Hepatocyte (in vitro differentiated cells): ENCODE results near the gene MTG2. TPM values are rescaled to one million over a fixed set of nuclear protein-coding genes. Genes with fewer than 3 reads are reported as not detected.

Experiments used
- DNase-seq: peaks from one replicate; pipeline ENCODE4 v3.0.0-alpha.2; 2016; ENCODE audit warnings: low spot score
- H2AFZ ChIP-seq: fragments of 200-600 bp; sonication (generic); 2 replicates; pipeline ENCODE4 v1.6.0; 2016; ENCODE audit warnings: antibody characterized with exemption, mild to moderate bottlenecking
- H3K27ac ChIP-seq: fragments of 200-600 bp; sonication (generic); 2 replicates; pipeline ENCODE4 v1.5.1; 2016; ENCODE audit warnings: mild to moderate bottlenecking
- H3K27me3 ChIP-seq: fragments of 200-600 bp; sonication (generic); 2 replicates; pipeline ENCODE4 v1.6.1; 2016
- H3K36me3 ChIP-seq: fragments of 200-600 bp; sonication (generic); replicated peaks from 2 replicates; pipeline ENCODE4 v1.5.1; 2016; ENCODE audit warnings: low read depth; ENCODE audit not compliant: insufficient read depth
- H3K4me1 ChIP-seq: fragments of 200-600 bp; sonication (generic); 2 replicates; pipeline ENCODE4 v1.5.1; 2016; ENCODE audit warnings: mild to moderate bottlenecking, moderate library complexity; ENCODE audit not compliant: insufficient read depth
- H3K4me2 ChIP-seq: fragments of 200-600 bp; sonication (generic); 2 replicates; pipeline ENCODE4 v1.6.0; 2016
- H3K4me3 ChIP-seq: fragments of 200-600 bp; sonication (generic); 2 replicates; pipeline ENCODE4 v1.5.1; 2016; ENCODE audit warnings: mild to moderate bottlenecking
- H3K79me2 ChIP-seq: fragments of 200-600 bp; sonication (generic); 2 replicates; pipeline ENCODE4 v1.6.0; 2017; ENCODE audit warnings: mild to moderate bottlenecking
- H3K9me2 ChIP-seq: fragments of 200-600 bp; sonication (generic); replicated peaks from 2 replicates; pipeline ENCODE4 v1.6.0; 2017; ENCODE audit warnings: mild to moderate bottlenecking; ENCODE audit not compliant: insufficient read depth
- H3K9me3 ChIP-seq: fragments of 200-600 bp; sonication (generic); 2 replicates; pipeline ENCODE4 v1.5.1; 2016; ENCODE audit warnings: low read depth, mild to moderate bottlenecking
- H4K20me1 ChIP-seq: fragments of 200-600 bp; sonication (generic); 2 replicates; pipeline ENCODE4 v1.6.0; 2016; ENCODE audit warnings: mild to moderate bottlenecking; ENCODE audit not compliant: insufficient read depth, poor library complexity, severe bottlenecking
- CTCF ChIP-seq: fragments of 200-600 bp; sonication (generic); IDR thresholded peaks from 2 replicates; pipeline ENCODE4 v1.5.1; 2016; ENCODE audit warnings: antibody characterized with exemption, mild to moderate bottlenecking; ENCODE audit not compliant: poor library complexity
- EZH2 ChIP-seq: fragments of 200-600 bp; sonication (generic); IDR thresholded peaks from 2 replicates; pipeline ENCODE4 v1.6.1; 2016; ENCODE audit warnings: antibody characterized with exemption, mild to moderate bottlenecking, borderline replicate concordance
- EZH2phosphoT487 ChIP-seq: fragments of 200-600 bp; sonication (generic); IDR thresholded peaks from one replicate; pipeline ENCODE4 v1.6.1; 2018; ENCODE audit warnings: antibody characterized with exemption, mild to moderate bottlenecking, low read depth, moderate library complexity; ENCODE audit not compliant: unreplicated experiment, severe bottlenecking
- WGBS: methylation state at CpG from one replicate; pipeline ENCODE4 v1.1.6; 2016; ENCODE audit warnings: low lambda C conversion rate; ENCODE audit errors: missing lambda C conversion rate; 5-methylcytosine and 5-hydroxymethylcytosine counted together
- polyA plus RNA-seq: library from polyadenylated mRNA; unstranded; fragments of >200 nt; fragmentation: Nextera tagmentation; extraction: Ambion mirVana; gene quantifications from 2 replicates; pipeline ENCODE4 v1.2.1, GENCODE V29; 2016
- total RNA-seq: library from RNA; depleted of rRNA; stranded (reverse); fragments of >200 nt; gene quantifications from 2 replicates; pipeline ENCODE4 v1.2.3, GENCODE V29; 2014

MTG2 gene
- total and polyA plus RNA-seq, 2 experiments from 2014 or later = 18.4 to 26.7 TPM

- H3K27ac ChIP-seq = no peak overlapping the region
- H3K4me2 ChIP-seq = no peak overlapping the region
- H2AFZ ChIP-seq = no peak overlapping the region
These were observed 45.4 kb downstream of the MTG2 start for GRCh38 chr20:62227977-62228958.

DNA sequence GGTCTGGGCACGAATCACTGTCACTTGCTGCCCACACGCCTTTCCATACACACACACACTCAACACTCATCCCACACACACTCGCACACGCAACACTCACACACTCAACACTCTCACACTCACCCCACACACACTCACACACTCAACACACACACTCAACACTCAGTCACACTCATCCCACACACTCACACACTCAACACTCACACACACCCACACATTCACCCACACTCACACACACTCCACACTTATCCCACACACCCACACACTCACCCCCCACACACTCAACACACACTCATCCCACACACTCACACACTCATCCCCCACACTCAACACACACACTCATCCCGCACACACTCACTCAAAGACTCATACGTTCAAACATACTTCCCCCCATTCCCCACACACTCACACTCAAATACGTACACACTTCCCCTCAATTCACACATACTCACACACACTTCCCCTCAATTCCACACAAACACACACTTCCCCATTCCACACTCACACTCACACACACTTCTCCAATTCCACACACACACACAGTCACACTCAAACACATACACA lies 46.2 kb downstream of the MTG2 start:
- H3K9me3 ChIP-seq = no peaks in the 10 kb centered on the region
- no peaks in the 10 kb centered on the region for H3K36me3 ChIP-seq
- H4K20me1 ChIP-seq = no peaks in the 10 kb centered on the region
- no peak overlapping the region for H2AFZ ChIP-seq
- DNase-seq = no peak
- H3K4me3 ChIP-seq = no peak overlapping the region
- 88% methylated on average over 7 of the region's 7 CpGs for WGBS
- H3K27me3 ChIP-seq = peaks cover 10% of the 10 kb centered on the region
- no peaks in the 10 kb centered on the region for H3K79me2 ChIP-seq
- no peak overlapping the region for H3K4me2 ChIP-seq
- no peaks in the 10 kb centered on the region for H3K9me2 ChIP-seq
- TF ChIP-seq EZH2 (no peak), EZH2phosphoT487 (no peak), CTCF (no peak)
- no peaks in the 10 kb centered on the region for H3K4me1 ChIP-seq
- H3K27ac ChIP-seq = no peak overlapping the region

More at GRCh38 chr20:62227977-62228958, 45.4 kb downstream of the MTG2 start:
- Histone ChIP-seq H3K4me1 (no peaks in the 10 kb centered on the region), H3K27me3 (peaks cover 17% of the 10 kb centered on the region), H3K79me2 (no peaks in the 10 kb centered on the region), H3K4me3 (no peak overlapping the region), H3K9me3 (no peaks in the 10 kb centered on the region), H3K9me2 (no peaks in the 10 kb centered on the region), H3K36me3 (no peaks in the 10 kb centered on the region), H4K20me1 (no peaks in the 10 kb centered on the region)
- WGBS = 77% methylated on average over 33 of the region's 37 CpGs
- TF ChIP-seq EZH2phosphoT487 (no peak), EZH2 (no peak), CTCF (no peak)
- DNase-seq = no peak

DNA sequence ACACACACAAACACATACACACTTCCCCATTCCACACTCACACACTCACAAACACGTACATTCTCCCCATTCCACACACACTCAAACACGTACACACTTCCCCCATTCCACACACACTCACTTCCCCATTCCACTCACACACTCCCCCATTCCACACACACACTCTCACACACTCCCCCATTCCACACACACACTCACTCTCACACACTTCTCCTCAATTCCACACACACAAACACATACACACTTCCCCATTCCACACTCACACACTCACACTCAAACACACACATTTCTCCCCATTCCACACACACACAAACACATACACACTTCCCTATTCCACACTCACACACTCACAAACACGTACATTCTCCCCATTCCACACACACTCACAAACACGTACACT lies 46.8 kb downstream of the MTG2 start:
- no peak overlapping the region for H3K4me2 ChIP-seq
- H3K4me3 ChIP-seq = no peak overlapping the region
- H3K9me2 ChIP-seq = no peaks in the 10 kb centered on the region
- 64% methylated on average over 4 of the region's 4 CpGs for WGBS
- H3K27me3 ChIP-seq = peaks cover 6% of the 10 kb centered on the region
- no peaks in the 10 kb centered on the region for H3K79me2 ChIP-seq
- TF ChIP-seq EZH2 (no peak), CTCF (no peak), EZH2phosphoT487 (no peak)
- no peak overlapping the region for H3K27ac ChIP-seq
- no peak for DNase-seq
- H2AFZ ChIP-seq = no peak overlapping the region
- H3K9me3 ChIP-seq = no peaks in the 10 kb centered on the region
- H3K4me1 ChIP-seq = no peaks in the 10 kb centered on the region
- H4K20me1 ChIP-seq = no peaks in the 10 kb centered on the region
- H3K36me3 ChIP-seq = no peaks in the 10 kb centered on the region
